ENCODE results near the gene TLK1. TPM values are rescaled to one million over a fixed set of nuclear protein-coding genes. Genes with fewer than 3 reads are reported as not detected.
A peak's percentile ranks its signal among the peaks of the same experiment; 100 is the strongest.

TLK1 gene
- total and polyA plus RNA-seq, 9 of the 15 experiments (the other 6 are each of a cell fraction or from before 2014, with no cell fraction given): 20.2 to 101 (median 40.5) TPM

DNA sequence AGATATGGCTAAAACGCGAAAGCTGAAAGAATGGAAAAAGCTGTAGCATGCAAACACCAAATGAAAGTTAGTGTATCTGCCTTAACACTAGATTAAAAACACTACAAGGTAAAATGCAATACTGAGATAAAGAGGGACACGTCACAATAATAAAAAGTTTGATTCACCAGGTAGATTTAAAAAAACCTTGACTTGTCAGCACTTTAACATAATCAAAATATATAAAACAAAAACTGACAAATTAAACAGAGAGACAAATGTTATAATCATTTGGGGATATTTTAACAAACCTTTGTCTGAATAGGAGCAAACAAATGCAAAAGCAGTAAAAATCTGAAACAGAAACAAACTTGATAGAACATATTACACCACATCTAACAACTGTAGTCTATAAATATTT is 18.3 kb downstream of the TLK1 start:
- DNase-seq (ENCODE audit: extremely low read depth in 1 of 4, low spot score in 3 of 4) (no peak), FAIRE-seq (no peak), ATAC-seq (no peak)
- Histone ChIP-seq H3K36me3 (ENCODE audit: control insufficient read depth, insufficient read depth, low read length) (no peaks in the 10 kb centered on the region), H3K4me3 (no peak overlapping the region), H3K4me2 (ENCODE audit: insufficient read depth, low read length) (no peak overlapping the region), H3K27ac (ENCODE audit: extremely low read depth, low read depth, low read length) (no peak overlapping the region; the same call in 2 of the 3 replicates), H2AFZ (ENCODE audit: low read depth, low read length) (no peak overlapping the region), H4K20me1 (replicated peaks; ENCODE audit: control insufficient read depth, insufficient read depth, low read length) (peaks cover 44% of the 10 kb centered on the region), H3K27me3 (ENCODE audit: control insufficient read depth in 2 of 2, insufficient read depth in 2 of 2, low read length in 2 of 2) (no peaks in the 10 kb centered on the region), H3K9ac (ENCODE audit: insufficient read depth in 1 of 2, low read depth in 2 of 2, low read length in 2 of 2) (no peak overlapping the region), H3K79me2 (ENCODE audit: control insufficient read depth, insufficient read depth, low read length) (peaks cover 99% of the 10 kb centered on the region), H3K9me1 (ENCODE audit: control insufficient read depth, insufficient read depth, low read length) (no peaks in the 10 kb centered on the region), H3K9me3 (replicated peaks; ENCODE audit: control insufficient read depth, insufficient read depth, low read depth, low read length) (no peaks in the 10 kb centered on the region), H3K4me1 (replicated peaks in 1 of 2; ENCODE audit: control insufficient read depth in 2 of 2, insufficient read depth in 2 of 2, low read length in 2 of 2) (peaks cover 17 to 49% of the 10 kb centered on the region in 2 experiments)
- in situ Hi-C loops (cut with MboI): no loop called here
- WGBS (ENCODE audit: insufficient coverage, low coverage, missing lambda C conversion rate): 68% methylated on average over 3 of the region's 3 CpGs
- intact Hi-C loops (cut with micrococcal nuclease): no loop called here
- BruUV-seq (replicated peaks): no TSS peak
- POLR2A ChIA-PET: interaction anchor here (1.1 to 2.3 kb wide), 3 partner anchors 8 to 13 kb away, joined by 4 to 18 read pairs (median 8); no protein-coding TSS in a partner anchor
- CTCF ChIA-PET (ENCODE audit: low intra/inter-chr PET ratio): no interaction called here
- TF ChIP-seq KLF10 (CRISPR knock-in tag; IDR thresholded peaks at IDR 0.05) (no peak), ZNF217 (CRISPR knock-in tag; IDR thresholded peaks at IDR 0.05) (no peak), CBX8 (IDR thresholded peaks at IDR 0.05; ENCODE audit: borderline replicate concordance, extremely low read depth, low read depth, low read length, poor library complexity, severe bottlenecking) (no peak), PHF8 (IDR thresholded peaks at IDR 0.05; ENCODE audit: borderline replicate concordance, low read length) (no peak), C11orf30 (IDR thresholded peaks at IDR 0.05; ENCODE audit: low read depth) (peak; percentile 54), ZNF316 (IDR thresholded peaks at IDR 0.05) (peak; percentile 81)
- TF ChIP-seq, protein P1, sequence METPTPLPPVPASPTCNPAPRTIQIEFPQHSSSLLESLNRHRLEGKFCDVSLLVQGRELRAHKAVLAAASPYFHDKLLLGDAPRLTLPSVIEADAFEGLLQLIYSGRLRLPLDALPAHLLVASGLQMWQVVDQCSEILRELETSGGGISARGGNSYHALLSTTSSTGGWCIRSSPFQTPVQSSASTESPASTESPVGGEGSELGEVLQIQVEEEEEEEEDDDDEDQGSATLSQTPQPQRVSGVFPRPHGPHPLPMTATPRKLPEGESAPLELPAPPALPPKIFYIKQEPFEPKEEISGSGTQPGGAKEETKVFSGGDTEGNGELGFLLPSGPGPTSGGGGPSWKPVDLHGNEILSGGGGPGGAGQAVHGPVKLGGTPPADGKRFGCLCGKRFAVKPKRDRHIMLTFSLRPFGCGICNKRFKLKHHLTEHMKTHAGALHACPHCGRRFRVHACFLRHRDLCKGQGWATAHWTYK (CRISPR knock-in tag; IDR thresholded peaks at IDR 0.05): no peak

All from K562 (cell line).